Loucy (cell line): ENCODE results near the gene AHNAK.

Source experiments
- H2AFZ ChIP-seq: fragments of 200-600 bp; sonication (generic); 2 replicates; pipeline ENCODE4 v1.6.0; 2016; ENCODE audit warnings: antibody characterized with exemption, mild to moderate bottlenecking, low read length, moderate library complexity
- H3F3A ChIP-seq: fragments of 200-600 bp; 2 replicates; pipeline ENCODE4 v1.6.0; 2016; ENCODE audit warnings: antibody characterized with exemption, low read depth, mild to moderate bottlenecking
- H3K27me3 ChIP-seq: fragments of 200-600 bp; sonication (generic); 2 replicates; pipeline ENCODE4 v1.6.1; 2014; ENCODE audit warnings: low read length, mild to moderate bottlenecking; ENCODE audit not compliant: insufficient read depth, poor library complexity, severe bottlenecking
- H3K36me3 ChIP-seq: fragments of 200-600 bp; sonication (generic); 2 replicates; pipeline ENCODE4 v1.6.1; 2016; ENCODE audit warnings: low read length; ENCODE audit not compliant: insufficient read depth
- H3K4me1 ChIP-seq: fragments of 200-600 bp; sonication (generic); 2 replicates; pipeline ENCODE4 v1.5.1; 2014; ENCODE audit warnings: low read length, mild to moderate bottlenecking; ENCODE audit not compliant: insufficient read depth, poor library complexity, severe bottlenecking
- H3K4me2 ChIP-seq: fragments of 200-600 bp; sonication (generic); 2 replicates; pipeline ENCODE4 v1.6.0; 2014; ENCODE audit warnings: antibody characterized with exemption, low read length, low read depth, mild to moderate bottlenecking; ENCODE audit not compliant: poor library complexity, severe bottlenecking
- H3K4me3 ChIP-seq: fragments of 200-600 bp; sonication (generic); 2 replicates; pipeline ENCODE4 v1.5.1; 2014; ENCODE audit warnings: low read length, mild to moderate bottlenecking, mixed read lengths; ENCODE audit not compliant: poor library complexity, severe bottlenecking
- H3K79me2 ChIP-seq: fragments of 200-600 bp; sonication (generic); 2 replicates; pipeline ENCODE4 v1.6.1; 2014; ENCODE audit warnings: low read length; ENCODE audit not compliant: insufficient read depth
- H3K9ac ChIP-seq: fragments of 200-600 bp; sonication (generic); 2 replicates; pipeline ENCODE4 v1.6.0; 2014; ENCODE audit warnings: mild to moderate bottlenecking, low read depth, low read length, moderate library complexity; ENCODE audit not compliant: poor library complexity, severe bottlenecking
- H3K9me2 ChIP-seq: fragments of 200-600 bp; sonication (generic); replicated peaks from 2 replicates; pipeline ENCODE4 v1.6.1; 2016; ENCODE audit warnings: low read depth, low read length, mixed read lengths
- H3K9me3 ChIP-seq: fragments of 200-600 bp; sonication (generic); 2 replicates; pipeline ENCODE4 v1.6.1; 2014; ENCODE audit warnings: mild to moderate bottlenecking, antibody characterized with exemption, low read length, low read depth; ENCODE audit not compliant: insufficient read depth
- H4K20me1 ChIP-seq: fragments of 200-600 bp; sonication (generic); 2 replicates; pipeline ENCODE4 v1.6.0; 2014; ENCODE audit warnings: antibody characterized with exemption, low read length, mild to moderate bottlenecking; ENCODE audit not compliant: insufficient read depth, poor library complexity, severe bottlenecking
- CTCF ChIP-seq: fragments of 200-600 bp; sonication (generic); conservative IDR thresholded peaks from 2 replicates; pipeline ENCODE4 v1.5.1; 2014; ENCODE audit warnings: mild to moderate bottlenecking, antibody characterized with exemption, low read length
- EZH2phosphoT487 ChIP-seq: fragments of 200-600 bp; IDR thresholded peaks from 2 replicates; pipeline ENCODE4 v1.6.1; 2018; ENCODE audit warnings: antibody characterized with exemption, mild to moderate bottlenecking, moderate library complexity, borderline replicate concordance

The AHNAK gene

DNA sequence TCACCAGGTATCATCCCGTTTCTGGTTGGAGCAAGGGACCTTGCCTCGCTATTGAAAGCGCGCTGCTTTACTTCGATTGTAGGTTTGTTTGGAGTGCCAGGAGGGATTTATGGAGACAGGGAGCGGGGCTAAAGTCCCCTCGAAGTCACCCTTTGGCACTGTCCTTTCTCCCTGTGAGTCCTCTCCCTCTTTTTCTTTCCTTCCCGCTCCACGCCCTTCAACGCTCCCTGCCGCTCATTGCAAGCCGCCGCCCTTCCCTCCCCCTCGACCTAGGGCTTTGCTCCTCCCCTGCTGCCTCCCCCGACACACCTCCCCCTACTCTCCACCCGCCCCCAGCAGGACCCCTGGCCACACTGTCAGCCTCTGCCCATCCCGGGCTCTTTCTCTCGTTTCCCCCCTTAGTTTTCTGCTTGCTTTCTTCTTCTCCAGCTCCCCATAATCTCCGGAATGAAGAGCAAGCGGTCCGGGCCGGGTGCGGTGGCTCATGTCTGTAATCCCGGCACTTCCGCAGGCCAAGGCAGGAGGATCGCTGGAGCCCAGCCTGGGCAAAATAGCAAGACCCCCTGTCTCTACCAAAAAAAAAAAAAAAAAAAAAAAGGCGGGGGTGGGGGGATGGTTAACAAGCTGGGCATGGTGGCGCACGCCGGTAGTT is 41.0 kb downstream of the AHNAK start:
- TF ChIP-seq EZH2phosphoT487: no peak
- no peak for TF ChIP-seq CTCF
- Histone ChIP-seq H4K20me1 (no peaks in the 10 kb centered on the region), H3K4me2 (no peak overlapping the region), H3K4me1 (no peaks in the 10 kb centered on the region), H3K79me2 (no peaks in the 10 kb centered on the region), H3K4me3 (no peak overlapping the region), H3K27me3 (no peaks in the 10 kb centered on the region), H2AFZ (no peak overlapping the region), H3K9me3 (no peaks in the 10 kb centered on the region), H3F3A (no peaks in the 10 kb centered on the region), H3K9ac (no peak overlapping the region), H3K36me3 (no peaks in the 10 kb centered on the region), H3K9me2 (no peaks in the 10 kb centered on the region)

DNA sequence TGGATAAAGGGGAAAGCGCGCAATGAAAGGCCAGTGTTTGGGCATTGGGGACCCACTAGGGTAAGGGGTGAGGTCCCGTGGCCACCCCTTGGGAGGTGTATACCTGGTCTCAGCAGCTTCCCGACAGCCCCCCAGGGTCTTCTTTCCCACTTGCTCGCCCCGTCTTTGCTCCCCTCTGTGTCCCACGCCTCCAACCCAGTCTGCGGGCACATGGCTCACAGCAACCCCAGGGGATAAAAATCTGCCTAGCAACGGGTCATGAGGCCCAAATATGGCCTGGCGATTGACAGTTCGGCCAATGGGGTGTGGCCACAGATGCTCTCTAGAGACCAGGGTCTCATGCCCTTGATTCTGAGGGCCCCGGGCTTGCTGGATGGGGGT is 41.6 kb downstream of the AHNAK start:
- no peak overlapping the region for H3K9ac ChIP-seq

GRCh38 chr11:62504158-62504973 is 42.2 kb downstream of the AHNAK start:
- H3K4me1 ChIP-seq: no peaks in the 10 kb centered on the region
- no peaks in the 10 kb centered on the region for H3K9me2 ChIP-seq
- H4K20me1 ChIP-seq: no peaks in the 10 kb centered on the region
- no peak for TF ChIP-seq CTCF
- no peak for TF ChIP-seq EZH2phosphoT487
- H3K4me2 ChIP-seq: no peak overlapping the region
- no peaks in the 10 kb centered on the region for H3K36me3 ChIP-seq
- no peaks in the 10 kb centered on the region for H3K27me3 ChIP-seq
- no peaks in the 10 kb centered on the region for H3F3A ChIP-seq
- H3K4me3 ChIP-seq: no peak overlapping the region
- no peaks in the 10 kb centered on the region for H3K79me2 ChIP-seq
- H2AFZ ChIP-seq: no peak overlapping the region
- no peaks in the 10 kb centered on the region for H3K9me3 ChIP-seq
- H3K9ac ChIP-seq: no peak overlapping the region

More for the DNA sequence above, 41.6 kb downstream of the AHNAK start:
- Histone ChIP-seq H3K4me3 (no peak overlapping the region), H2AFZ (no peak overlapping the region), H3K4me2 (no peak overlapping the region), H3K4me1 (no peaks in the 10 kb centered on the region), H3K36me3 (no peaks in the 10 kb centered on the region), H3K79me2 (no peaks in the 10 kb centered on the region), H3F3A (no peaks in the 10 kb centered on the region), H3K9me2 (no peaks in the 10 kb centered on the region), H3K9me3 (no peaks in the 10 kb centered on the region), H4K20me1 (no peaks in the 10 kb centered on the region), H3K27me3 (no peaks in the 10 kb centered on the region)
- TF ChIP-seq EZH2phosphoT487 (no peak), CTCF (no peak)
